Posterior vena cava (tissue), 2 donors: ENCODE measurements around the gene SH3RF3. TPM values are rescaled to one million over a fixed set of nuclear protein-coding genes. Genes with fewer than 3 reads are reported as not detected.

Experiments
- DNase-seq: peaks from one replicate; pipeline ENCODE4 v3.0.0-alpha.2; 2020; ENCODE audit warnings: low spot score
- intact Hi-C, 2 donors: fragments of 100-400 bp; cut with DNase I; formaldehyde crosslinking; loops; one replicate each; pipeline versions ENCODE4 v1.14.1 to v1.14.2; 2022 to 2023
- long read RNA-seq, 2 donors: library from polyadenylated mRNA; unstranded; transcript quantifications; one replicate each; pipeline ENCODE4 v2.0.0, GENCODE V29; 2020 to 2021
- total RNA-seq, 2 donors: library from RNA; stranded (reverse); fragmentation: NEBNext Ultra II Directional; extraction: Animal tissue kit (Norgen Biotek cat#: 25700); gene quantifications; one replicate each; pipeline ENCODE4 v1.2.1, GENCODE V29; 2021
- donor health status: DM: yes; HTN: yes; CAD: no.
- donor health status: DM: yes; HTN: yes; CAD: no.

The SH3RF3 gene
- 10 to 100 TPM; 10.1 to 14.1 TPM for total RNA-seq
- long read RNA-seq, donor 1, partial matches to known transcripts, result 11 of 23 reads
- long read RNA-seq, donor 1, other reads (novel, unspliced or antisense), result 12 of 23 reads
- long read RNA-seq, donor 2, partial matches to known transcripts, result 1 of 14 reads
- long read RNA-seq, donor 2, other reads (novel, unspliced or antisense), result 13 of 14 reads

GRCh38 chr2:109128616-109129355 lies at the start of gene SH3RF3:
Gene SH3RF3, plus strand, starts transcription at chr2:109129205.
- intact Hi-C loops, result loop anchor here (1.0 to 10.0 kb wide), 5 partner anchors 194 to 596 kb away; no protein-coding TSS in a partner anchor
- DNase-seq, result peak; percentile 90

GRCh38 chr2:109079590-109079989 lies 49.4 kb upstream of the SH3RF3 start:
- no peak for DNase-seq
- intact Hi-C loops, result no loop called here

DNA sequence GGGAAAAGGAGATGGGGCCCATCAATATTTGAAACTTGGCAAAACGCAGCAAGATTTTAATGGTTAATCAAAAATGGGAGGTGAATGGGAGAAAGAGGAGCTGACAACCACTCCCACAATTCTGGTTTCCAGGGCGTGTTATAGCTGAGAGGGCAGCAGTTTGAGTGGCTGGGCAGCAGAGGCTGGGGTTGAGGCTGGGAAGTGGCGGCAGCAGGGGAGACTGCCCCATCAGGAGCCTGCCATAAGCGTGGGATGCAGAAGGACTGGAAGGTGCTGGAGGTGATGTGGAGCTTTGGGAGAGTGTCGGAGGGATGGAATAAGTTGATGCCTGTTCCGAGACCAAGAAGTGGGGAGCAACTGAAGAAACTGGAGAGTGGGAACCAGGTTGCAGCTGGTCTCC lies 48.9 kb upstream of the SH3RF3 start:
- DNase-seq, result no peak
- intact Hi-C loops, result no loop called here

- intact Hi-C loops, result no loop called here
- DNase-seq, result no peak
These were observed 48.2 kb upstream of the SH3RF3 start for GRCh38 chr2:109080757-109081156.

DNA sequence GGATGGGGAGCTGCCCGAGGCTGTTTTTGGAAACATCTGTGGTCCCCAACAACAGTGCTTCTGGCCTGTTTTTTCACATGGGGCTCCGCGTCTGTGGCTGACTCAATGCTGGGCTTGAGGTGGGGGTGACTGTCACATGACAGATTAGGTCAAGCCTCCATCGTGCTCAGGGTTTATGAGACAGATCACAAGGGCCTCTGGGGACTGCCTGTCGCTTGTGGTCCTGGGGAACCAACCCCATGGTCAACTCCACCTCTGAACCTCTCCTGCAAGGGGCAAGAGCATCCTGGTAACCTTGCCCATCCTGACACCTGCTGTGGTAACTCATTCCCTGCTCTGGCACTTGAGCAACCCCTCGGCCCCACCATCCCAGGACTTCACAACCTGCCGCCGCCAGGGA lies 47.6 kb upstream of the SH3RF3 start:
- intact Hi-C loops, result no loop called here
- DNase-seq, result no peak

DNA sequence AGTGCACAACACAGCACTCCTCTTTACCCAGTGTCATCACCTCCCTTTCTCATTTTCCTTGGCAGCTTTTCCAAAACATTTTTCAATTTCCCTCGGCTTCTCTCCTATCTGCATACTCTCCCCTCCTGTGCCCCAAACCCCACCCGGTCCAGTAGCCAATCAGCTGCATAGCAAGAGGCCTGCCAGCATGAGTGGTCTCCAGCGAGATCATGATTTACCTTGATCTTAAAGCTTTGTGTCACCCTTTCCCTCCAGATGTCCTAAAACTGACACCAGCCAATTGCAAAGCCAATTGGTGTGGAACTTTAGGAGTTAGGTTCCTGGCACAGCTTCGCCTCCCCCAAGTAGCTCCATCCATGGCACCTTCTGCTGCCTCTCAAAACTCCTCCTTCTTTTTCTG lies 45.2 kb upstream of the SH3RF3 start:
- intact Hi-C loops, result no loop called here
- DNase-seq, result no peak

DNA sequence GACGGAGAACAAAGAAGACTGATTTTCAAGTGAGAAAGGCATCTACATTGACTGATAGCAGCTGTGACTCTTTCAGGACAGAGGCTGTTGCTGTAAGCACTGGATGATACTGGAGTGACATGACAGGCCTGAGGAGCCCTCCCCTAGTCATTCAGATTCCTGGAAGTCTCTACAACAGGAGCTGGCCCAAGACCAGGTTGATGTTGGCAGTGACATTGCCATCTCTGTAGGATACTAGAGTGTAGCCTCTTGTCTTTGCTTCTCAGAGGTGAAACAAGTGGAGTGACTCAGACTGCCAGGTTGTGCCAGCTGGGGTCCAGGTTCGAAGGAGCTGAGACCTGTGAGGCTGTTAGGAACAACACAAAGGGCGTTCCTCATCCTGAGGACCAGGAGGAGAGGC lies 44.7 kb upstream of the SH3RF3 start:
- DNase-seq, result no peak
- intact Hi-C loops, result no loop called here

DNA sequence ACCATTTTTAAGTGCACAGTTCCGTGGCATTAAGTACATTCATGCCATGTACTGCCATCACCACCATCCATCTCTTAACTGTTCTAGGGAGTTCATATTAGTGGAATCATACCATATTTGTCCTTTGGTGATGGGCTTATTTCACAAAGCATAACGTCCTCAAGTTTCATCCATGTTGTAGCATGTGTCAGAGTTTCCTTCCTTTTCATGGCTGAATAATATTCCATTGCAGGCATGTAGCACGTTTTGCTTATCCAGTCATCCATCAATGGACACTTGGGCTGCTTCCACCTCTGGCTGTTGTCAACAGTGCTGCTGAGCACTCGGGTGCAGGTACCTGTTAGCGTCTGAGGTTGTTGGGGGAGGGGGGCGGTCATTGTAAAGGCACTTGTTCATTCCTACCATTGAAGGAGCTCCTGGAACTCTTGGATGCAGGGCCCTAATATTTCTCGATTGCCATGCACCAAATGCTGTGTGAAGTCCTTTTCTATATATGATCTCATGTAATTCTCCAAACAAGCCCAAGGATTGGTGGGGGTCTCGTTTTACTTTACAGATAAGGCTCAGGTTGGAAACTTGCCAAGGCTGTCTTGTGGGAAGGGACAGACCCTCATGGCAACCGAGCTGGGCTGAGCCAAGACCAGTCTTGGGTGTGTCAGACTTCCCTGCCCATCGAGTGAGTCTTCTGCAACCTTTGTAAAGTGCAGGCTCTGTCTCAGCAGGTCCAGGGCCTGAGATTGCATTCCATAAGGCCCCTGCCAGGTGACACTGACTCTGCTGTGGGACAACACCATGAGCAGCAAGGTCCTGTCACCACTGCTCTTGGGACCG lies 42.9 kb upstream of the SH3RF3 start:
- no peak for DNase-seq
- intact Hi-C loops, result no loop called here

DNA sequence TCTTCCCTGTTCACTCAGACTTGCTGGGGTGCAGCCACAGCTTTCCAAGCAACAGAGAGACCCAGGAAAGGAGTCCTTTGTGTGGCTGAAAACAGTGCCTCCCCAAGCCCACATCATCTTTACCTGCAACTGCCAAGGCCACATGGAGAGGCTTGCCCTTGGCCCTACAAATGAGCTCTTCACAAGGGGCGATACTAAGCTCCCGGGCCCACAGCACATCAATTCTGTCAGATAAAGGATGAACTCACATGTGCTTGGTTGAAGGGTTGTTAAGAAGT lies 42.3 kb upstream of the SH3RF3 start:
- intact Hi-C loops, result no loop called here

GRCh38 chr2:109087055-109087663 lies 41.8 kb upstream of the SH3RF3 start:
- DNase-seq, result no peak
- intact Hi-C loops, result no loop called here

More for the DNA sequence above, 42.3 kb upstream of the SH3RF3 start:
- DNase-seq, result no peak

DNA sequence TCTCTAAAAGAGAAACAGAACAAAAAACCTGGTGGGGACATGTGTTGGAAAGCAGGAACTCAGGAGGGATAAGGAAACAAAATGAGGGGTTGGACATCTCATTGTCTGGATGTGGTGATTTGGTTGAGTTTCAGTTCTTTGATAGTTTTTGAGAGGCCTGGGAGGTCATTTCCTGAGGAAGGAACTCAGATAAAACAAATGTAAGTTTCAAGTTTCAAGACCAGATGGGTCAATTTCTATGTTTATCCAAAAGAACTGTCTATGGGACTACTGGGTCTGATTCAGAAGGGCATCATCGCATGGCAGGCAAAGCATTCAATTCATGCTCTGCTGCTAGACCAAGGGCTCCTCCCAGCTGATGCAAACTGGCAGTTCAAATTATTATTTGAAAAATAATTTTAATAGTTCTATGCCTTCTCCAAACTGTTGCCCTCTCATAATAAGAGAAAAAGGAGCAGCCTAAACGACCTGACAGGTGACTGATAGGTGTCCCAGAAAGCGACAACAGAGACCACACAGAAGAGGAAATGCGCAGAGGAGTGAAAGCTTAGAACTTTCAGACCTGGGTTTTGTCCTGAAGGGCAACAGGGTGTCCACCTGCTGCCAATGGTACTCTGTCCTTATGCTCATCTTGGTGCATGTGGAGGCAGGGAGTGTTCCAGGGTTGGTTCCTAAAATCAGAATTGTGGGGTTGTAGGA lies 39.3 kb upstream of the SH3RF3 start:
- intact Hi-C loops, result no loop called here
- DNase-seq, result no peak

GRCh38 chr2:109091526-109091925 lies 37.5 kb upstream of the SH3RF3 start:
- no peak for DNase-seq
- intact Hi-C loops, result no loop called here

- intact Hi-C loops, result no loop called here
- no peak for DNase-seq
These were observed 34.9 kb upstream of the SH3RF3 start for GRCh38 chr2:109094144-109094543.

GRCh38 chr2:109098251-109098920 lies 30.6 kb upstream of the SH3RF3 start:
- intact Hi-C loops, result no loop called here
- no peak for DNase-seq

- DNase-seq, result no peak
- intact Hi-C loops, result no loop called here
These were observed 30.1 kb upstream of the SH3RF3 start for GRCh38 chr2:109098921-109099273.

GRCh38 chr2:109102588-109103233 lies 26.3 kb upstream of the SH3RF3 start:
- intact Hi-C loops, result no loop called here
- DNase-seq, result no peak

DNA sequence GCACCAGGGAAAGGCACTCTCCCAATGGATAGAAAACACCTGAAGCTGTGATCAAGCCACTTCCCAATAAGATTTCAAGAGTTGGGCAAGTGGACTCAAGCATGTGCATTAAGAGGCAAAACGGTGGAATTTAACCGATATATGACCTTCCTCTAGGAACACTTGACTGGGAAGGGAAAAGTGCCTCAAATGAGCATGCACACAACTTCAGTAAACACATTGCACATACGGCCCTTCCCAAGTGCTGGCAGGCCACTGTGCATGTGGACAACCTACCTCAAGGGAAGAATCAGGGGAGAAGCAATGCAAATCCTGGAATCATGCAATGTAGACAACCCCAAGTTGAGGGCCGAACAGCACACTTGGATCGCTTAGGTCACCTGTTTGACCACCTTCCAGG lies 23.9 kb upstream of the SH3RF3 start:
- no peak for DNase-seq
- intact Hi-C loops, result no loop called here

GRCh38 chr2:109108740-109109139 lies 20.3 kb upstream of the SH3RF3 start:
- no peak for DNase-seq
- intact Hi-C loops, result no loop called here

- intact Hi-C loops, result no loop called here
- no peak for DNase-seq
These were observed 19.7 kb upstream of the SH3RF3 start for GRCh38 chr2:109109342-109109741.
